Neural crest cell (in vitro differentiated cells): Measurements from ENCODE around the gene POLD3. TPM values are rescaled to one million over a fixed set of nuclear protein-coding genes. Genes with fewer than 3 reads are reported as not detected.
A peak's percentile ranks its signal among the peaks of the same experiment; 100 is the strongest.

Experiments used
- DNase-seq: peaks from one replicate; pipeline ENCODE4 v3.0.0; 2021; ENCODE audit warnings: low read depth, mixed read lengths, low spot score
- H3K27ac Mint-ChIP-seq: one replicate; pipeline ENCODE4 v1.8.0; 2021; ENCODE audit warnings: mild to moderate bottlenecking, mixed read lengths; ENCODE audit not compliant: unreplicated experiment
- H3K27me3 Mint-ChIP-seq: 2 replicates; pipeline ENCODE4 v1.8.0; 2021; ENCODE audit warnings: low read depth, mild to moderate bottlenecking, mixed read lengths
- H3K36me3 Mint-ChIP-seq: 2 replicates; pipeline ENCODE4 v1.8.0; 2021; ENCODE audit warnings: low read depth, mild to moderate bottlenecking, mixed read lengths
- H3K4me1 Mint-ChIP-seq: 2 replicates; pipeline ENCODE4 v1.8.0; 2021; ENCODE audit warnings: mixed read lengths
- H3K4me3 Mint-ChIP-seq: one replicate; pipeline ENCODE4 v1.8.0; 2021; ENCODE audit warnings: mild to moderate bottlenecking, mixed read lengths
- H3K9me3 Mint-ChIP-seq: 2 replicates; pipeline ENCODE4 v1.8.0; 2021; ENCODE audit warnings: mixed read lengths
- total RNA-seq: library from RNA; stranded (reverse); gene quantifications from 2 replicates; pipeline ENCODE4 v1.2.1, GENCODE V29; 2021
- TF ChIP-seq, protein P1 (sequence below): fragments of 200-600 bp; sonication (generic); conservative IDR thresholded peaks from 2 replicates; pipeline ENCODE4 v1.5.0; 2021; ENCODE audit warnings: antibody characterized with exemption, mild to moderate bottlenecking

POLD3 gene
- total RNA-seq, 1 donor from 2014 or later = 46.3 TPM

DNA sequence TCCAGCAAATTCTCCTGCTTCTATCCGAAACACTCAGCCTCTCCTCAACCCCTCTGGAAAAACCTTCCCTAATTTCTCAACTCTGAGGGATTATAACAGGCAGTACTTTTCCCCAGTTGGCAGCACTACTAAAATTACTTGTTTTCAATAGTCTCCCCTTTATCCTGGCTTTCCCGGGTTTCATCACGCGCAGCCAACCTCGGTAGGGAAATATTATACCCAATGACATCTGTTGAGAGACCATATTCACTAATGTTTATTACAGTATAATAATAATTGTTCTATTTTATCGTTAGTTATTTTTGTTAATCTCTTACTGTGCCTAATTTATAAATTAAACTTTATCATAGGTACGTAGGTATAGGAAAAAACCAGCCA lies 330 bp upstream of the POLD3 start:
- peaks cover 34% of the 10 kb centered on the region for H3K4me1 Mint-ChIP-seq
- H3K4me3 Mint-ChIP-seq = peak overlapping the region; percentile 97
- peaks cover 6% of the 10 kb centered on the region for H3K9me3 Mint-ChIP-seq
- TF ChIP-seq, protein P1, sequence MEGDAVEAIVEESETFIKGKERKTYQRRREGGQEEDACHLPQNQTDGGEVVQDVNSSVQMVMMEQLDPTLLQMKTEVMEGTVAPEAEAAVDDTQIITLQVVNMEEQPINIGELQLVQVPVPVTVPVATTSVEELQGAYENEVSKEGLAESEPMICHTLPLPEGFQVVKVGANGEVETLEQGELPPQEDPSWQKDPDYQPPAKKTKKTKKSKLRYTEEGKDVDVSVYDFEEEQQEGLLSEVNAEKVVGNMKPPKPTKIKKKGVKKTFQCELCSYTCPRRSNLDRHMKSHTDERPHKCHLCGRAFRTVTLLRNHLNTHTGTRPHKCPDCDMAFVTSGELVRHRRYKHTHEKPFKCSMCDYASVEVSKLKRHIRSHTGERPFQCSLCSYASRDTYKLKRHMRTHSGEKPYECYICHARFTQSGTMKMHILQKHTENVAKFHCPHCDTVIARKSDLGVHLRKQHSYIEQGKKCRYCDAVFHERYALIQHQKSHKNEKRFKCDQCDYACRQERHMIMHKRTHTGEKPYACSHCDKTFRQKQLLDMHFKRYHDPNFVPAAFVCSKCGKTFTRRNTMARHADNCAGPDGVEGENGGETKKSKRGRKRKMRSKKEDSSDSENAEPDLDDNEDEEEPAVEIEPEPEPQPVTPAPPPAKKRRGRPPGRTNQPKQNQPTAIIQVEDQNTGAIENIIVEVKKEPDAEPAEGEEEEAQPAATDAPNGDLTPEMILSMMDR = no peak
- DNase-seq = no peak
- H3K36me3 Mint-ChIP-seq = peaks cover 20% of the 10 kb centered on the region
- H3K27me3 Mint-ChIP-seq = no peaks in the 10 kb centered on the region
- H3K27ac Mint-ChIP-seq = no peak overlapping the region

GRCh38 chr11:74593463-74593862 lies 1.1 kb downstream of the POLD3 start:
- Mint-ChIP-seq H3K36me3 (peaks cover 24% of the 10 kb centered on the region), H3K27me3 (no peaks in the 10 kb centered on the region), H3K9me3 (peaks cover 6% of the 10 kb centered on the region), H3K4me3 (peak overlapping the region; percentile 97), H3K27ac (peak overlapping the region; percentile 94), H3K4me1 (peaks cover 34% of the 10 kb centered on the region)
- DNase-seq = no peak
- TF ChIP-seq, protein P1 = no peak

DNA sequence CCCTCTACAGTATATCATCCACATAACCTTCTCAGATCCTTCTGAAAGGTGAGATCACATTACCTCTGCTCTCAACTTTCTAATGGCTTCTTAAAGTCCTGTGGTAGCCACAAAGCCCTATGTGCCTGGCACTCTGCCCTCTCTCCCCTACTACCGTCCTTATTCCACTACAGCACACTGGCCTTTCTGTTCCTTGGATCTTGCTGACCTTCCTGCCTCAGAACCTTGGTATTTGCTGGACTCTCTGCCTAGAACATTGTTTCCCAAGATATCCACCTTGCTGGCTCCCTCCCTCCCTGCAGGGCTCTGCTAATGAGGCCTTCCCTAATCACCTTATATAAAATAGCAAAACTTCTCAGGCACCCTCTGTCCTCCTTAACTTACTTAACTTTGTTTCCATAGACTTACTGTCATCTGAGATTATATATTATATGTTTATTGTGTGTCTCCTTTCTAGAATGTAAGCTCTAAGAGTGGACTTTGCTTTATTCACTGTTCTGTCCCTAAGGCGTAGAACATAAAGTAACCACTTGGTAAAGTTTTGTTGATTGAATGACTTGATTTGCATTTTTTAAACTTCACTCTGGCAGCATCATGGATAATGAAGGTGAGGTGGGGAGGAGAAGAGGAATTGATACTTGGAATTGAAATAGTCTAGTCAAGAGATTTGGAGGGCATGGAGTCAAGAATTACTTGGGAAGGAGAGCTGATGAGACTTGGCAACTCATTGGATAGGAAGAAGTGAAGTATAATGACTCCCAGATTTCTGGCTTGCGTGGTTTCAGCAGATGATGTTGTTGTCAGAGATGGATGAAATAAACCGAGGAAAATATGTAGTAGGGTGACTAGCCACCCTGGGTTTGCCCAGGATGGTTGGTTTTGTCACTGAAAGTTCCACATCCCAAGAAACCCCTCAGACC lies 10.5 kb downstream of the POLD3 start:
- TF ChIP-seq, protein P1 = no peak
- Mint-ChIP-seq H3K27ac (no peak overlapping the region), H3K4me1 (no peaks in the 10 kb centered on the region), H3K4me3 (no peak overlapping the region), H3K9me3 (no peaks in the 10 kb centered on the region), H3K27me3 (no peaks in the 10 kb centered on the region), H3K36me3 (peaks cover 12% of the 10 kb centered on the region)
- DNase-seq = no peak

GRCh38 chr11:74603845-74604244 lies 11.5 kb downstream of the POLD3 start:
- DNase-seq = no peak
- peaks cover 10% of the 10 kb centered on the region for H3K36me3 Mint-ChIP-seq
- no peak overlapping the region for H3K27ac Mint-ChIP-seq
- H3K4me3 Mint-ChIP-seq = no peak overlapping the region
- H3K9me3 Mint-ChIP-seq = no peaks in the 10 kb centered on the region
- H3K4me1 Mint-ChIP-seq = no peaks in the 10 kb centered on the region
- no peaks in the 10 kb centered on the region for H3K27me3 Mint-ChIP-seq
- TF ChIP-seq, protein P1 = no peak

DNA sequence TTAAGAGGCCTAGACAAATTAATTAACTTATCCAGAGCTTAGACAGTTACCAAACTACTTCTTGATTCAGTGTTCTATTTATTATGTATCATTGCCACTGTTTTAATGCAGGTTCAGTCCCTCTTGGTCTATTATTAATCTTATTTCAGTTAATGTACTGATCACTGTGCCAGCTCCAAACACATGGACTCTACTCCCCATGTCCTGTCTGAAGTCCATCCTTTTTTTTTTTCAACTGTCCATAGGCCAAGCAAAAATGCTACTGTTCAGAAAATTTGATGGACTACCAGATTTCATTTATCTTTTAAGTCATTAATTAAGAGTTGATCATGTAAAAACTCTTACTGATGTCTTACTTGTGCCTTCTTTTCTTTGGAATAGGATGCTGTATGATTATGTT lies 11.9 kb downstream of the POLD3 start:
- H3K9me3 Mint-ChIP-seq = no peaks in the 10 kb centered on the region
- H3K4me1 Mint-ChIP-seq = no peaks in the 10 kb centered on the region
- H3K36me3 Mint-ChIP-seq = peaks cover 10% of the 10 kb centered on the region
- TF ChIP-seq, protein P1 = no peak
- H3K27me3 Mint-ChIP-seq = no peaks in the 10 kb centered on the region
- H3K4me3 Mint-ChIP-seq = no peak overlapping the region
- no peak overlapping the region for H3K27ac Mint-ChIP-seq
- DNase-seq = no peak
